PFSK-1 (cell line): ENCODE data around the gene ENPP5.

ENCODE experiments used
- FOXP2 ChIP-seq: optimal IDR thresholded peaks from 2 replicates; pipeline ENCODE3; 2011; ENCODE audit warnings: borderline replicate concordance, control low read depth, inconsistent platforms; ENCODE audit not compliant: insufficient read depth; ENCODE audit errors: extremely low read length, extremely low read depth
- POLR2AphosphoS5 ChIP-seq: IDR thresholded peaks from 2 replicates; pipeline ENCODE4 v1.6.1; 2012; ENCODE audit warnings: low read depth, mild to moderate bottlenecking, control low read depth, low read length, moderate library complexity
- SIN3A ChIP-seq: IDR thresholded peaks from 2 replicates; pipeline ENCODE4 v1.6.1; 2012; ENCODE audit warnings: mild to moderate bottlenecking, low read length, moderate library complexity, borderline replicate concordance; ENCODE audit not compliant: insufficient read depth
- TAF1 ChIP-seq: IDR thresholded peaks from 2 replicates; pipeline ENCODE4 v1.6.1; 2012; ENCODE audit warnings: low read length, control low read depth, borderline replicate concordance; ENCODE audit not compliant: insufficient read depth
- TF ChIP-seq, protein P1 (sequence below), 2 experiments: IDR thresholded peaks; 2 replicates each; pipeline versions ENCODE4 v1.6.1 to v1.8.0; 2011 to 2012; ENCODE audit warnings: low read depth in 2 of 2, low read length in 2 of 2, control low read depth in 1 of 2, inconsistent platforms in 1 of 2, mild to moderate bottlenecking in 1 of 2, moderate library complexity in 1 of 2; ENCODE audit not compliant: insufficient read depth in 1 of 2

ENPP5 gene

DNA sequence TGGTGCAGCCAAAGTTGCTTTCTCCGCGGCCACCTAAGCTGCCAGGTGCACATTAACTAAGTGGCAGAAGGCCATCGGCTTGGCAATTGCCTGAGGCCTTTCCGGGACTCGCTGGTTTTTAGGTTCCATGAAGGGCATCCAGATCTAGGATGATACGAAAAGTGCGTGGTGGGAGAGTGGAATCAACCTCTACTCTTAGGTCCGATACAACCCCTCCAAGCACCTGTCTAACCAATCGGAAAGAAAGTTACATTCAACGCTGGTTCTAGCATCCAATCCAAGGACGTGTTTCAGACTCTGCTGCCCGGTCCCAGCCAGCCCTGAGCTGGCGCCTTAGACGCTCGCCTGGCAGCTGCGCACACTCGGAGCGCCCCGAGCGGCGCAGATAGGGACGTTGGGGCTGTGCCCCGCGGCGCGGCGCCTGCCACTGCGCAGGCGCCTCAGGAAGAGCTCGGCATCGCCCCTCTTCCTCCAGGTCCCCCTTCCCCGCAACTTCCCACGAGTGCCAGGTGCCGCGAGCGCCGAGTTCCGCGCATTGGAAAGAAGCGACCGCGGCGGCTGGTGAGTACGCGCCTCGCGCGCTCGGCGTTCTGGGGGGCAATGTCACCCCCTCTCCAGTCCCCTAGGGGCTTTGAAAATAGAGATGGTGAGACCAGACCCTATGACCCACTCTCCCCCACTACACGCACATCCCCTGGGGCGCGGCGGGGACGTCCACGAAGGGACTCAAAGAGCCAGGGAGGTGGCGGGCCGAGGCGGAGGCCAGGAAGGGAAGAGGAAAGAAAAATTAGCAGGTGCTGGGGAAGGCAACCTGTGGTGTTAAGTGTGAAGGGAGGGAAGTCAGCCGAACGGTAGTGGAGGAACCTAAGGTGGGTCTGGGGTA, 40.9 kb downstream of the ENPP5 start, which contains the start of gene ENPP4:
TSS of gene ENPP4 (plus strand) at position 361 of the 883 bp plus-strand sequence. CDS start 9,595 bp downstream, outside the sequence.
- TF ChIP-seq FOXP2 = no peak
- no peak for TF ChIP-seq SIN3A
- TF ChIP-seq TAF1 = no peak

DNA sequence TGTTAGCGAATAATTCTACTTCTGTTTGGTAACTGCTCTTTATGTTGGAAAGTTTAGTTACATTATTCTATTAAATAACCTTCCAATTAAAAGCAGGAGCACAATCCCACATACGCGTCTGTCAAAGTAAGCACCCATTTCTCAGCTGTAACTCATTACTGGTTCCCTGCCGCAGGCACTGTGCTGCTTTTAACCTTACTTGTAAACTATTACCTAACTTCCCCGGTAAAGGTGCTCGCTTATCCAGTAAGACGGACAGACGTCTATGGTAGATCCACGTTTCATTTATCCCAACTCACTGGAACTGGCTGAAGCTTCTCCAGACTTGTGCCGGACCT, 41.5 kb downstream of the ENPP5 start:
- TF ChIP-seq, protein P1, sequence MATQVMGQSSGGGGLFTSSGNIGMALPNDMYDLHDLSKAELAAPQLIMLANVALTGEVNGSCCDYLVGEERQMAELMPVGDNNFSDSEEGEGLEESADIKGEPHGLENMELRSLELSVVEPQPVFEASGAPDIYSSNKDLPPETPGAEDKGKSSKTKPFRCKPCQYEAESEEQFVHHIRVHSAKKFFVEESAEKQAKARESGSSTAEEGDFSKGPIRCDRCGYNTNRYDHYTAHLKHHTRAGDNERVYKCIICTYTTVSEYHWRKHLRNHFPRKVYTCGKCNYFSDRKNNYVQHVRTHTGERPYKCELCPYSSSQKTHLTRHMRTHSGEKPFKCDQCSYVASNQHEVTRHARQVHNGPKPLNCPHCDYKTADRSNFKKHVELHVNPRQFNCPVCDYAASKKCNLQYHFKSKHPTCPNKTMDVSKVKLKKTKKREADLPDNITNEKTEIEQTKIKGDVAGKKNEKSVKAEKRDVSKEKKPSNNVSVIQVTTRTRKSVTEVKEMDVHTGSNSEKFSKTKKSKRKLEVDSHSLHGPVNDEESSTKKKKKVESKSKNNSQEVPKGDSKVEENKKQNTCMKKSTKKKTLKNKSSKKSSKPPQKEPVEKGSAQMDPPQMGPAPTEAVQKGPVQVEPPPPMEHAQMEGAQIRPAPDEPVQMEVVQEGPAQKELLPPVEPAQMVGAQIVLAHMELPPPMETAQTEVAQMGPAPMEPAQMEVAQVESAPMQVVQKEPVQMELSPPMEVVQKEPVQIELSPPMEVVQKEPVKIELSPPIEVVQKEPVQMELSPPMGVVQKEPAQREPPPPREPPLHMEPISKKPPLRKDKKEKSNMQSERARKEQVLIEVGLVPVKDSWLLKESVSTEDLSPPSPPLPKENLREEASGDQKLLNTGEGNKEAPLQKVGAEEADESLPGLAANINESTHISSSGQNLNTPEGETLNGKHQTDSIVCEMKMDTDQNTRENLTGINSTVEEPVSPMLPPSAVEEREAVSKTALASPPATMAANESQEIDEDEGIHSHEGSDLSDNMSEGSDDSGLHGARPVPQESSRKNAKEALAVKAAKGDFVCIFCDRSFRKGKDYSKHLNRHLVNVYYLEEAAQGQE (IDR thresholded peaks at IDR 0.05; ENCODE audit: insufficient read depth in 1 of 2, low read depth in 2 of 2, low read length in 2 of 2) = no peak
- no peak for TF ChIP-seq FOXP2

- no peak for TF ChIP-seq FOXP2
- no peak for TF ChIP-seq POLR2AphosphoS5
- TF ChIP-seq, protein P1 (IDR thresholded peaks at IDR 0.05; ENCODE audit: insufficient read depth in 1 of 2, low read depth in 2 of 2, low read length in 2 of 2) = no peak
- TF ChIP-seq SIN3A = no peak
- no peak for TF ChIP-seq TAF1
These were observed 42.3 kb downstream of the ENPP5 start for GRCh38 chr6:46128476-46128875.

DNA sequence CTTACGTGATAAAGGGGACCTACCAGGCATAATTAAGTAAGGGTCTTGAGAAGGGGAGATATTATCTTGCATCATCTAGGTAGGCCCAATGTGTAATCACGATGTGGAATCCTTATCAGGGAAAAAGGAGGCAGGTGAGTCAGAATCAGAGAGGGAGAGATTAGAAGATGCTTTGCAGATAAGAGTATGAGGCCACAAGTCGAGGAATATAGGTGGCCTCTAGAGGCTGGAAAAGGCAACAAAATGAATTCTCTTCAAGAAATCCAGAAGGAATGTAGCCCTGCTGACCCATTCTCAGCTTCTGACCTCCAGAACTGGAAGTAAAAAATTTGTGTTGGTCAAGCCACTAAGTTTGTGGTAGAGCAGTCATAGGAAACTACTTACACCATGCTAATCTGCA, 51.9 kb downstream of the ENPP5 start:
- TF ChIP-seq, protein P1 (IDR thresholded peaks at IDR 0.05; ENCODE audit: insufficient read depth in 1 of 2, low read depth in 2 of 2, low read length in 2 of 2) = no peak
- TF ChIP-seq POLR2AphosphoS5 = no peak
- TF ChIP-seq FOXP2 = no peak
- no peak for TF ChIP-seq TAF1
- no peak for TF ChIP-seq SIN3A

DNA sequence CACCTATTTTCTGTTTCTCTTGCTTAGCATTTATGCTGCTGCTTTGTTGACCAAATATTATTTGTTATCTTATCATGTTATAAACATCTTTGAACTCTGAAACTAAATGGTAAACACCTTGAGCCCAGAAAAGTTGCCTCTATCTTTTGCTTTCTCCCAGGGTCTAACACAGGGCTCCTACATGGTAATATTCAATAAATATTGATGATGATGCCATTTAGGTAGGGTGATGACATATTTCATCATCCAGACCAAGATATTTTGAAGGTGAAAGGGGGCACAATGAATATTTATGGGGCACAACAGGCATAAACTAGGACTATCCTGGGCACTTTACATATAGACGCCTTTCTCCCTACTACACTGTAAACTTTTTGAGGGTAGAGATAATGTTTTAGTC, 52.6 kb downstream of the ENPP5 start:
- TF ChIP-seq TAF1 (no peak), POLR2AphosphoS5 (no peak), SIN3A (no peak), FOXP2 (no peak)
- TF ChIP-seq, protein P1 (IDR thresholded peaks at IDR 0.05; ENCODE audit: insufficient read depth in 1 of 2, low read depth in 2 of 2, low read length in 2 of 2) = no peak
